AG09319 (cell line): ENCODE results near the gene NECTIN3.

Experiments used
- DNase-seq: peaks from one replicate; pipeline ENCODE4 v3.0.0-alpha.2; 2010; ENCODE audit warnings: low read depth; ENCODE audit errors: extremely low read depth
- TF ChIP-seq, protein P1 (sequence below): IDR thresholded peaks from 2 replicates; pipeline ENCODE4 v1.5.1; 2011; ENCODE audit warnings: low read depth, mild to moderate bottlenecking, inconsistent platforms, low read length, moderate library complexity

NECTIN3 gene

DNA sequence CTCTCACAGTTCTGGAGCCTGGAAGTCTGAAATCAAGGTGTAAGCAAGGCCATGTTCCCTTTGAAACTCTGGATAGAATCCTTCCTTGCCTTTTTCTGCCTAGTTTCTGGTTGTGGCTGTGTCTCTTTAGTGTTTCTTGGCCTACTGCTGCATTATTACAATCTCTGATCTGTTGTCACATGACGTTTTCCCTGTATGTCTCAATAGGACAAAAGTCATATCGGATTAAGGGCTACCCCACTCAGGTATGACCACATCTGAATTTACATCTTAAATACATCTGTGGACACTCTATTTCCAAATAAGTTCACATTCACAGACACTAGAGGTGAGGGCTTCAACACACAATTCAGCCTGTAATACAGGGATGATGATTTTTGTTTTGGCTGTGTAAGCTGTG lies 13.3 kb downstream of the NECTIN3 start:
- TF ChIP-seq, protein P1, sequence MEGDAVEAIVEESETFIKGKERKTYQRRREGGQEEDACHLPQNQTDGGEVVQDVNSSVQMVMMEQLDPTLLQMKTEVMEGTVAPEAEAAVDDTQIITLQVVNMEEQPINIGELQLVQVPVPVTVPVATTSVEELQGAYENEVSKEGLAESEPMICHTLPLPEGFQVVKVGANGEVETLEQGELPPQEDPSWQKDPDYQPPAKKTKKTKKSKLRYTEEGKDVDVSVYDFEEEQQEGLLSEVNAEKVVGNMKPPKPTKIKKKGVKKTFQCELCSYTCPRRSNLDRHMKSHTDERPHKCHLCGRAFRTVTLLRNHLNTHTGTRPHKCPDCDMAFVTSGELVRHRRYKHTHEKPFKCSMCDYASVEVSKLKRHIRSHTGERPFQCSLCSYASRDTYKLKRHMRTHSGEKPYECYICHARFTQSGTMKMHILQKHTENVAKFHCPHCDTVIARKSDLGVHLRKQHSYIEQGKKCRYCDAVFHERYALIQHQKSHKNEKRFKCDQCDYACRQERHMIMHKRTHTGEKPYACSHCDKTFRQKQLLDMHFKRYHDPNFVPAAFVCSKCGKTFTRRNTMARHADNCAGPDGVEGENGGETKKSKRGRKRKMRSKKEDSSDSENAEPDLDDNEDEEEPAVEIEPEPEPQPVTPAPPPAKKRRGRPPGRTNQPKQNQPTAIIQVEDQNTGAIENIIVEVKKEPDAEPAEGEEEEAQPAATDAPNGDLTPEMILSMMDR, result no peak
- DNase-seq, result no peak

DNA sequence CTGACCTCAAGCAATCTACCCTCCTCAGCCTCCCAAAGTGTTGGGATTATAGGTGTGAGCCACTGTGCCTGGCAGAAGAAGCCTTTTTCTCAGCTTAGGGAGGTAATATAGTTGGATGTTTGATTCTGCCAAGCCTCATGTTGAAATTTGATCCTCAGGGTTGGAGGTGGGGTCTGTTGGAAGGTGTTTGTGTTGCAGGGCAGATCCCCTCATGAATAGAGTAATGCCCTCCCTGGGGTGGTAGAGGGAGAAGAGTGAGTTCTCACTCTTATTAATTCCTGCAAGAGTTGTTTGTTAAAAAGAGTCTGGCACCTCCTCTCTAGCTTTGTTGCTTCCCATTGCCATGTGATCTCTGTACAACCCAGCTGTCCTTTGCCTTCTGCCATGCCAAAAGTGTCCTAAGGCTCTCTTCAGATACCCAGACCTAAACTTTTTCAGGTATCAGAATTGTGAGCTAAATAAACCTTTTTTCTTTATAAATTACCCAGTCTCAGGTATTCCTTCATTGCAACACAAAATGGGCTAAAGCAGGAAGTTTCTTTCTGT lies 16.4 kb downstream of the NECTIN3 start:
- TF ChIP-seq, protein P1, result no peak
- no peak for DNase-seq

DNA sequence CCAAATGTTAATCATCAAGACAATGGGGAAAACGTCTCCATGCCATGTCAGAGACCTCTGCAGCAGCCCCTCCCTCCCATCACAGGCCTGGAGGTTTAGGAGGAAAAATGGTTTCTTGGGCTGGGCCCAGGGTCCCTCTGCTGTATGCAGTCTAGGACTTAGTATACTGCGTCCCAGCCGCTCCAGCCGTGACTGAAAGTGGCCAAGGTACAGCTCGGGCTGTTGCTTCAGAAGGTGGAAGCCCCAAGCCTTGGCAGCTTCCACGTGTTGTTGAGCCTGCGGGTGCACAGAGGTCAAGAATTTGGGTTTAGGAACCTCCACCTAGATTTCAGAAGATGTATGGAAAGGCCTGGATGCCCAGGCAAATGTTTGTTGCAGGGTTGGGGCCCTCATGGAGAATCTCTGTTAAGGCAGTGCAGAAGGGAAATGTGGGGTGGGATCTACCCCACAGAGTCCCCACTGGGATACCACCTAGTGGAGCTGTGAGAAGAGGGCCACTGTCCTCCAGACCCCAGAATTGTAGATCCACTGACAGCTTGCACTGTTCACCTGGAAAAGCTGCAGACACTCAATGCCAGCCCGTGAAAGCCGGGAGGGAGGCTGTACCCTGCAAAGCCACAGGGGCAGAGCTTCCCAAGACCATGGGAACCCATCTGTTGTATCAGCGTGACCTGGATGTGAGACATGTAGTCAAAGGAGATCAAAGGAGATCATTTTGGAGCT lies 25.0 kb downstream of the NECTIN3 start:
- no peak for DNase-seq
- TF ChIP-seq, protein P1, result no peak

DNA sequence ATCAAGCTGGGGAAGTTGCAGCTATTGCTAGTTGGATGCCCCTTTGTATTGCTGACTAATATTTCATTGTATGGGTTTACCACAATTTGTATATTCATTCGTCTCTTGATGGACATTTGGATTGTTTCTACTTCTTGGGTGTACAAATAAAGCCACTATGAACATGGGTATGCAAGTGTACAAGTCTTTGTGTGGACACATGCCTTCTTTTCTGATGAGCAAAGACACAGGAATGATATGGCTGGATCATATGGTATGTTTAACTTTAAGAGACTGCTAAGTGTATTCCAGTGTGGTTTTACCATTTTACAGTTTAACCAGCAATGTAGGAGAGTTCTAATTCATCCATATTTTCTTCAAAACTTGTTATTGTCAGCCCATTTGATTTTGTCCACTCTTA lies 32.2 kb downstream of the NECTIN3 start:
- TF ChIP-seq, protein P1, result no peak
- no peak for DNase-seq

DNA sequence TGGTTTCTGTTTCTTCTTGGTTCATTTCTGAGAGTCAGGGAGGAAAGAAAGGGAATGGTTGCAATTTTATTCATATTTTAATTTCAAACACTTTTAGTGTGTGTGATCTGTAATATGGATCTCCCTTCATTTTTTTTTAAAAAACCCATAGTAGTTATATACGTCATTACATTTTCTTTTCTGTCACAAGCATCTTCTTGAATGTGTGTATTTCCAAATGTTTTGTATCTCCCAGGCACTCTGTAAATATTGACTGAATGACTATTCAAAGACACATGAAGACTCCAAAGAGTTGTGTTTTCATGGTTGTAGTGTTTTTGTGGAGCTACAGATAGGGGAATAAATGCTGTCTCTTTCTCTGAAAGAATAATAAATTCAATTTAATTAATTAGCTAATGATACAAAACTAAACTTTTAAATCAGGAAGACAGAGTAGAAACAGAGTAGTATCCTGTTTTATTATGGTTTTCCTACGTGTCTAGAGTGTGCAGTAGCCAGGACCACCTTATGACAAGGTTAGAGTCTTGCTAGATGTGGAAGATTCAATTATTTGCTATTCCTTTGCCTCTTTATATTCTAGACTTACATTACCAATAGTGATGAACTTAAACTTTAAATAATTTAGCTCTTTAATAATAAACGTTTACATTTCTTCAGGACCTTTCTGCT lies 35.5 kb downstream of the NECTIN3 start:
- TF ChIP-seq, protein P1, result no peak
- DNase-seq, result no peak

DNA sequence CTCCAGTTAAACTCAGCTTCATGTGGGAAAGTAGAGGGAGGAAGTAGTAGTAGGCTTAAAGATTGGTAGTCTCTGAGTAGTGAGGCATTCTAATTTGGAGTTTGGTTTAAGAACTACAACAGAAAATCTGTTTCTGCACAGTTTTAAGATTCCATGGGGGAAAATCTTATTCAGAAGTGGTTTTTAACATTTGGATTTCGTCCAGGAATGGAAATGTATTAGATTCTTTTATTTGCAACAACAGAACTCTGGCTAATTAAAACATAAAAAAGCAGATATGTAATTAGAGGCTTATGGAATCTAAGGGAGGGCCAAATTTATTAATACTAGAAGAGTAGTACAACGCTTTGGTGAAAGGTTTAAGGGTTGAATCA lies 36.0 kb downstream of the NECTIN3 start:
- TF ChIP-seq, protein P1, result no peak
- no peak for DNase-seq

DNA sequence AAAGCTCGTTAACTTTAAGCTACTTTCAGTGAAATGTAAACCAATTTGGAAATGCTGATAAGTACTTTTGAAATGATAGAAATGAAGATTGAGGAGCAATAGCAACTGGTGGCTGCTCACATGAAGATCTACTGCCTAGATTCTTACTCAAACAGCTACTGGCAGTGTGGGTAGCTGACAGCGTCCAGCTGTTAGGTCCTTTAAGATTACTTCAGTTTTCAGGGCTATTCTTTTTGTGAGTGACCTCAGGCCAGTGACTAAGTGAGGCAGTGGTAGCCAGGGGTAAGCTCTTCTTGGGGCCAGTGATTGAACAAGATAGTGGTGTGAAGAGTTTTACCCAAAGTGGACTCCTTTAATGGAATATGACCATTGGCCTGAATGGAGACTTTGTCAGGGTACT lies 41.3 kb downstream of the NECTIN3 start:
- no peak for DNase-seq
- TF ChIP-seq, protein P1, result no peak
